HEK293 (cell line): ENCODE results near the gene CUL7.
A peak's percentile ranks its signal among the peaks of the same experiment; 100 is the strongest.

Source experiments
- BCL11B ChIP-seq: fragments of 450-650 bp; formaldehyde crosslinking; IDR thresholded peaks from 2 replicates; pipeline ENCODE4 v1.5.1; 2016; ENCODE audit warnings: low read depth, missing biosample characterization, missing genetic modification characterization
- GLI2 ChIP-seq: fragments of 450-650 bp; formaldehyde crosslinking; IDR thresholded peaks from 2 replicates; pipeline ENCODE4; 2017; ENCODE audit warnings: missing biosample characterization, missing genetic modification characterization, low read depth, borderline replicate concordance
- HOXD13 ChIP-seq: sonication (generic); formaldehyde crosslinking; IDR thresholded peaks from 2 replicates; pipeline ENCODE4 v1.8.0; 2022; ENCODE audit warnings: missing genetic modification reagents, borderline replicate concordance
- KLF7 ChIP-seq: fragments of 450-650 bp; formaldehyde crosslinking; IDR thresholded peaks from 2 replicates; pipeline ENCODE4 v1.5.1; 2016; ENCODE audit warnings: missing biosample characterization, missing genetic modification characterization, borderline replicate concordance
- KLF8 ChIP-seq: fragments of 450-650 bp; formaldehyde crosslinking; IDR thresholded peaks from 2 replicates; pipeline ENCODE4 v1.5.1; 2016; ENCODE audit warnings: missing biosample characterization, missing genetic modification characterization
- SP3 ChIP-seq: fragments of 450-650 bp; formaldehyde crosslinking; IDR thresholded peaks from 2 replicates; pipeline ENCODE4 v1.5.1; 2016; ENCODE audit warnings: missing biosample characterization, missing genetic modification characterization
- ZFP41 ChIP-seq: fragments of 450-650 bp; formaldehyde crosslinking; IDR thresholded peaks from 2 replicates; pipeline ENCODE4 v1.5.1; 2016; ENCODE audit warnings: missing biosample characterization, missing genetic modification characterization, borderline replicate concordance
- ZNF112 ChIP-seq: fragments of 450-650 bp; formaldehyde crosslinking; IDR thresholded peaks from 2 replicates; pipeline ENCODE4 v1.5.0; 2017; ENCODE audit warnings: missing biosample characterization, missing genetic modification characterization
- ZNF138 ChIP-seq: fragments of 450-650 bp; formaldehyde crosslinking; IDR thresholded peaks from 2 replicates; pipeline ENCODE4 v1.5.1; 2016; ENCODE audit warnings: missing biosample characterization, missing genetic modification characterization, borderline replicate concordance
- ZNF2 ChIP-seq: fragments of 450-650 bp; formaldehyde crosslinking; IDR thresholded peaks from 2 replicates; pipeline ENCODE4 v1.5.1; 2016; ENCODE audit warnings: missing biosample characterization, missing genetic modification characterization
- ZNF221 ChIP-seq: fragments of 450-650 bp; formaldehyde crosslinking; IDR thresholded peaks from 2 replicates; pipeline ENCODE4 v1.5.1; 2017; ENCODE audit warnings: missing biosample characterization, missing genetic modification characterization, borderline replicate concordance
- ZNF341 ChIP-seq: fragments of 450-650 bp; formaldehyde crosslinking; IDR thresholded peaks from 2 replicates; pipeline ENCODE4; 2016; ENCODE audit warnings: low read depth, missing biosample characterization, missing genetic modification characterization
- ZNF394 ChIP-seq: fragments of 450-650 bp; formaldehyde crosslinking; IDR thresholded peaks from 2 replicates; pipeline ENCODE4 v1.5.1; 2016; ENCODE audit warnings: missing biosample characterization, missing genetic modification characterization, mild to moderate bottlenecking, moderate library complexity, borderline replicate concordance
- ZNF501 ChIP-seq: fragments of 450-650 bp; formaldehyde crosslinking; IDR thresholded peaks from 2 replicates; pipeline ENCODE4 v1.5.1; 2016; ENCODE audit warnings: missing biosample characterization, missing genetic modification characterization
- ZNF529 ChIP-seq: fragments of 450-650 bp; formaldehyde crosslinking; IDR thresholded peaks from 2 replicates; pipeline ENCODE4 v1.5.1; 2017; ENCODE audit warnings: missing genetic modification characterization, missing biosample characterization; ENCODE audit not compliant: insufficient replicate concordance
- ZNF571 ChIP-seq: fragments of 450-650 bp; formaldehyde crosslinking; IDR thresholded peaks from 2 replicates; pipeline ENCODE4 v1.5.0; 2017; ENCODE audit warnings: missing biosample characterization, missing genetic modification characterization
- ZNF596 ChIP-seq: fragments of 450-650 bp; IDR thresholded peaks from 2 replicates; pipeline ENCODE4 v1.5.0; 2018; ENCODE audit warnings: missing biosample characterization, mild to moderate bottlenecking, missing genetic modification characterization, moderate library complexity
- ZNF621 ChIP-seq: fragments of 450-650 bp; formaldehyde crosslinking; IDR thresholded peaks from 2 replicates; pipeline ENCODE4 v1.5.1; 2017; ENCODE audit warnings: missing biosample characterization, missing genetic modification characterization
- ZNF624 ChIP-seq: fragments of 450-650 bp; formaldehyde crosslinking; IDR thresholded peaks from 2 replicates; pipeline ENCODE4 v1.5.1; 2017; ENCODE audit warnings: missing biosample characterization, missing genetic modification characterization
- ZNF629 ChIP-seq: fragments of 450-650 bp; formaldehyde crosslinking; IDR thresholded peaks from 2 replicates; pipeline ENCODE4 v1.5.1; 2017; ENCODE audit warnings: missing biosample characterization, missing genetic modification characterization
- ZNF658 ChIP-seq: fragments of 450-650 bp; formaldehyde crosslinking; IDR thresholded peaks from 2 replicates; pipeline ENCODE4; 2016; ENCODE audit warnings: missing biosample characterization, missing genetic modification characterization
- ZNF664 ChIP-seq: fragments of 450-650 bp; formaldehyde crosslinking; IDR thresholded peaks from 2 replicates; pipeline ENCODE4 v1.5.1; 2016; ENCODE audit warnings: missing biosample characterization, missing genetic modification characterization
- ZNF707 ChIP-seq: fragments of 450-650 bp; formaldehyde crosslinking; IDR thresholded peaks from 2 replicates; pipeline ENCODE4 v1.5.1; 2016; ENCODE audit warnings: missing biosample characterization, missing genetic modification characterization
- ZNF830 ChIP-seq: fragments of 450-650 bp; IDR thresholded peaks from 2 replicates; pipeline ENCODE4 v1.5.0; 2018; ENCODE audit warnings: missing biosample characterization, missing genetic modification characterization, low read depth, mild to moderate bottlenecking, moderate library complexity
- ZSCAN23 ChIP-seq: fragments of 450-650 bp; formaldehyde crosslinking; IDR thresholded peaks from 2 replicates; pipeline ENCODE4 v1.5.1; 2016; ENCODE audit warnings: missing biosample characterization, missing genetic modification characterization
- ZXDB ChIP-seq: fragments of 450-650 bp; formaldehyde crosslinking; IDR thresholded peaks from 2 replicates; pipeline ENCODE4 v1.5.1; 2016; ENCODE audit warnings: missing biosample characterization, missing genetic modification characterization
- TF ChIP-seq, protein P1 (sequence below): fragments of 450-650 bp; formaldehyde crosslinking; IDR thresholded peaks from 2 replicates; pipeline ENCODE4 v1.5.1; 2017; ENCODE audit warnings: missing biosample characterization, missing genetic modification characterization
- TF ChIP-seq, protein P2 (sequence below): fragments of 450-650 bp; formaldehyde crosslinking; IDR thresholded peaks from 2 replicates; pipeline ENCODE4; 2016; ENCODE audit warnings: missing biosample characterization, missing genetic modification characterization
- TF ChIP-seq, protein P3 (sequence below): fragments of 450-650 bp; formaldehyde crosslinking; IDR thresholded peaks from 2 replicates; pipeline ENCODE4 v1.5.1; 2017; ENCODE audit warnings: missing biosample characterization, missing genetic modification characterization
- TF ChIP-seq, protein P4 (sequence below): fragments of 450-650 bp; formaldehyde crosslinking; IDR thresholded peaks from 2 replicates; pipeline ENCODE4 v1.5.1; 2016; ENCODE audit warnings: missing biosample characterization, missing genetic modification characterization
- TF ChIP-seq, protein P5 (sequence below): fragments of 450-650 bp; formaldehyde crosslinking; IDR thresholded peaks from 2 replicates; pipeline ENCODE4 v1.5.1; 2016; ENCODE audit warnings: missing biosample characterization, missing genetic modification characterization
- TF ChIP-seq, protein P6 (sequence below): fragments of 450-650 bp; formaldehyde crosslinking; IDR thresholded peaks from 2 replicates; pipeline ENCODE4 v1.5.1; 2016; ENCODE audit warnings: missing biosample characterization, missing genetic modification characterization

Gene CUL7

DNA sequence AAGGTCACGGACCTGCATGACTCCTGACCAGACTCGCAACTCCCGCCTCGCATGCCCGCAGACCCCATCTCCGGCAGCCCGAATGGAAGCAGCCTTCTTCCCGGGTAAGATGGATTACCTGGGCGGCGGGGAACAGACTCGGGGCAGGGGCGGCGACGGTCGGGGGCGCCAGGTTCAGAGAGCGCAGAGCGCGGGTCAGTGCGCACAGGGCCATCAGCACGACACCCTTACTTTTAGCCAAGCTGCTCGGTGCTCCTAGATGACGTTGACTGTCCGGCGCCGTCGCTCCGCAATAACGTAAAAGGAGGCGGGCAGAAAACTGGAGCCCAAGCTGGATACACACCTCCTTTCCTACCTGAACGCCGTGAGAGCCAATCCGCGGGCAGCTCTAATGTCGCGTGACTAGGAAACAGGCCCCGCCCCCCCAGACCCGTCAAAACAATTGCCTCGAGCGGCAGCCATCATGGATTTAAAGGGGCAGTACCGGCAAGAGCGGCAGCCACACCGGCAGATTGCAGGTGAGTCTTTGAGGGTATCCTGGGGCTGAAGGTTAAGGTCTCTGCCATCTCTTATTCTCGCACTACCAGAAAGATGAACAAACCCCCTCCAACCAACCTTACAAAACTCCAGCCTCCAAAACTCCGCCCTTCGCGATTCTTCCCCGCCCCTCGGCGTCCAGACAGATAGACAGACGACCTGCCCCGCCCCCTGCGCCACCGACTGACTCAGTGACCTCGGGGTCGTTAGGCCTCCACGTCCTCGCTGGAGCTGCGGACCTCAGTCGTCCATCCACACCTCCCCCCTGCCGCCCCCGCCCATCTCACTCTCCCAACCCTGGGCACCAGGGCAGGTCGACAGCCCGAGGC is 5.8 kb upstream of the CUL7 start, which contains the start of the genes KLC4 and MRPL2 (continued):
- TF ChIP-seq, protein P1, sequence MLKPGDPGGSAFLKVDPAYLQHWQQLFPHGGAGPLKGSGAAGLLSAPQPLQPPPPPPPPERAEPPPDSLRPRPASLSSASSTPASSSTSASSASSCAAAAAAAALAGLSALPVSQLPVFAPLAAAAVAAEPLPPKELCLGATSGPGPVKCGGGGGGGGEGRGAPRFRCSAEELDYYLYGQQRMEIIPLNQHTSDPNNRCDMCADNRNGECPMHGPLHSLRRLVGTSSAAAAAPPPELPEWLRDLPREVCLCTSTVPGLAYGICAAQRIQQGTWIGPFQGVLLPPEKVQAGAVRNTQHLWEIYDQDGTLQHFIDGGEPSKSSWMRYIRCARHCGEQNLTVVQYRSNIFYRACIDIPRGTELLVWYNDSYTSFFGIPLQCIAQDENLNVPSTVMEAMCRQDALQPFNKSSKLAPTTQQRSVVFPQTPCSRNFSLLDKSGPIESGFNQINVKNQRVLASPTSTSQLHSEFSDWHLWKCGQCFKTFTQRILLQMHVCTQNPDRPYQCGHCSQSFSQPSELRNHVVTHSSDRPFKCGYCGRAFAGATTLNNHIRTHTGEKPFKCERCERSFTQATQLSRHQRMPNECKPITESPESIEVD (tag by site-specific recombination), result no peak
- no peak for TF ChIP-seq ZNF112 (tag by site-specific recombination)
- TF ChIP-seq ZNF664, result no peak
- TF ChIP-seq, protein P2, sequence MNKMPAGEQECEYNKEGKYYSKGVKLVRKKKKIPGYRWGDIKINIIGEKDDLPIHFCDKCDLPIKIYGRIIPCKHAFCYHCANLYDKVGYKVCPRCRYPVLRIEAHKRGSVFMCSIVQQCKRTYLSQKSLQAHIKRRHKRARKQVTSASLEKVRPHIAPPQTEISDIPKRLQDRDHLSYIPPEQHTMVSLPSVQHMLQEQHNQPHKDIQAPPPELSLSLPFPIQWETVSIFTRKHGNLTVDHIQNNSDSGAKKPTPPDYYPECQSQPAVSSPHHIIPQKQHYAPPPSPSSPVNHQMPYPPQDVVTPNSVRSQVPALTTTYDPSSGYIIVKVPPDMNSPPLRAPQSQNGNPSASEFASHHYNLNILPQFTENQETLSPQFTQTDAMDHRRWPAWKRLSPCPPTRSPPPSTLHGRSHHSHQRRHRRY, result no peak
- TF ChIP-seq ZSCAN23 (tag by site-specific recombination), result no peak
- no peak for TF ChIP-seq ZFP41 (tag by site-specific recombination)
- TF ChIP-seq HOXD13 (CRISPR knock-in tag), result no peak
- TF ChIP-seq, protein P3, sequence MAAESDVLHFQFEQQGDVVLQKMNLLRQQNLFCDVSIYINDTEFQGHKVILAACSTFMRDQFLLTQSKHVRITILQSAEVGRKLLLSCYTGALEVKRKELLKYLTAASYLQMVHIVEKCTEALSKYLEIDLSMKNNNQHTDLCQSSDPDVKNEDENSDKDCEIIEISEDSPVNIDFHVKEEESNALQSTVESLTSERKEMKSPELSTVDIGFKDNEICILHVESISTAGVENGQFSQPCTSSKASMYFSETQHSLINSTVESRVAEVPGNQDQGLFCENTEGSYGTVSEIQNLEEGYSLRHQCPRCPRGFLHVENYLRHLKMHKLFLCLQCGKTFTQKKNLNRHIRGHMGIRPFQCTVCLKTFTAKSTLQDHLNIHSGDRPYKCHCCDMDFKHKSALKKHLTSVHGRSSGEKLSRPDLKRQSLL (tag by site-specific recombination), result no peak
- no peak for TF ChIP-seq ZNF707 (tag by site-specific recombination)
- TF ChIP-seq ZNF2 (tag by site-specific recombination), result peak; percentile 70; the same call in 1 of the 2 replicates
- TF ChIP-seq, protein P4, sequence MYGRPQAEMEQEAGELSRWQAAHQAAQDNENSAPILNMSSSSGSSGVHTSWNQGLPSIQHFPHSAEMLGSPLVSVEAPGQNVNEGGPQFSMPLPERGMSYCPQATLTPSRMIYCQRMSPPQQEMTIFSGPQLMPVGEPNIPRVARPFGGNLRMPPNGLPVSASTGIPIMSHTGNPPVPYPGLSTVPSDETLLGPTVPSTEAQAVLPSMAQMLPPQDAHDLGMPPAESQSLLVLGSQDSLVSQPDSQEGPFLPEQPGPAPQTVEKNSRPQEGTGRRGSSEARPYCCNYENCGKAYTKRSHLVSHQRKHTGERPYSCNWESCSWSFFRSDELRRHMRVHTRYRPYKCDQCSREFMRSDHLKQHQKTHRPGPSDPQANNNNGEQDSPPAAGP, result no peak
- no peak for TF ChIP-seq GLI2
- TF ChIP-seq, protein P5, sequence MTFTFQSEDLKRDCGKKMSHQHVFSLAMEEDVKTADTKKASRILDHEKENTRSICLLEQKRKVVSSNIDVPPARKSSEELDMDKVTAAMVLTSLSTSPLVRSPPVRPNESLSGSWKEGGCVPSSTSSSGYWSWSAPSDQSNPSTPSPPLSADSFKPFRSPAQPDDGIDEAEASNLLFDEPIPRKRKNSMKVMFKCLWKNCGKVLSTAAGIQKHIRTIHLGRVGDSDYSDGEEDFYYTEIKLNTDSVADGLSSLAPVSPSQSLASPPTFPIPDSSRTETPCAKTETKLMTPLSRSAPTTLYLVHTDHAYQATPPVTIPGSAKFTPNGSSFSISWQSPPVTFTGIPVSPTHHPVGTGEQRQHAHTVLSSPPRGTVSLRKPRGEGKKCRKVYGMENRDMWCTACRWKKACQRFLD, result no peak
- no peak for TF ChIP-seq ZNF529 (tag by site-specific recombination)
- TF ChIP-seq ZNF501 (tag by site-specific recombination), result 0 out of 2 replicates have a peak, but pooled peaks have one; percentile 54
- peak; percentile 87 for TF ChIP-seq ZNF629
- TF ChIP-seq ZNF571 (tag by site-specific recombination), result no peak
- TF ChIP-seq ZNF394 (tag by site-specific recombination), result no peak; the same call in 1 of the 2 replicates
- no peak for TF ChIP-seq BCL11B (tag by site-specific recombination)
- no peak for TF ChIP-seq ZNF621 (tag by site-specific recombination)
- no peak for TF ChIP-seq ZNF658 (tag by site-specific recombination)
- TF ChIP-seq, protein P6, sequence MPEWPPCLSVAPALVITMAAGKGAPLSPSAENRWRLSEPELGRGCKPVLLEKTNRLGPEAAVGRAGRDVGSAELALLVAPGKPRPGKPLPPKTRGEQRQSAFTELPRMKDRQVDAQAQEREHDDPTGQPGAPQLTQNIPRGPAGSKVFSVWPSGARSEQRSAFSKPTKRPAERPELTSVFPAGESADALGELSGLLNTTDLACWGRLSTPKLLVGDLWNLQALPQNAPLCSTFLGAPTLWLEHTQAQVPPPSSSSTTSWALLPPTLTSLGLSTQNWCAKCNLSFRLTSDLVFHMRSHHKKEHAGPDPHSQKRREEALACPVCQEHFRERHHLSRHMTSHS (tag by site-specific recombination), result no peak
- TF ChIP-seq ZNF221 (tag by site-specific recombination), result peak; percentile 75; the same call in 1 of the 2 replicates
- TF ChIP-seq SP3, result peak; percentile 91
- no peak for TF ChIP-seq KLF7 (tag by site-specific recombination)
- no peak for TF ChIP-seq ZNF830
- TF ChIP-seq ZNF624 (tag by site-specific recombination), result no peak
- peak; percentile 30; the same call in 1 of the 2 replicates for TF ChIP-seq KLF8 (tag by site-specific recombination)
- TF ChIP-seq ZXDB (tag by site-specific recombination), result 0 out of 2 replicates have a peak, but pooled peaks have one; percentile 51
- no peak for TF ChIP-seq ZNF341
- TF ChIP-seq ZNF138 (tag by site-specific recombination), result no peak
- TF ChIP-seq ZNF596, result no peak
